Measurements from ENCODE around the gene KRTAP5-4.

- TF ChIP-seq CTCF (IDR thresholded peaks at IDR 0.05), result no peak
- TF ChIP-seq POLR2A (IDR thresholded peaks at IDR 0.05), result no peak
Measured at GRCh38 chr11:1623716-1624115, 1.8 kb upstream of the KRTAP5-4 start.

All from esophagus squamous epithelium (tissue), 4 donors.